ENCODE measurements around the gene SSR3.

GRCh38 chr3:156511987-156512677, 42.8 kb downstream of the SSR3 start:
- no peak for TF ChIP-seq POLR2A (IDR thresholded peaks at IDR 0.05)
- TF ChIP-seq CTCF (IDR thresholded peaks at IDR 0.05): no peak

Data from testis (tissue), 2 donors.